RWPE2 (cell line): Measurements from ENCODE around the gene TFAP2D.

ENCODE experiments used
- ATAC-seq: fragments of 200-7000 bp; cut with Tn5 transposase; 3 replicates; pipeline ENCODE4 v1.9.1; 2021; ENCODE audit warnings: low read depth
- DNase-seq: peaks from one replicate; pipeline ENCODE4 v3.0.0-alpha.2; 2020; ENCODE audit warnings: low spot score
- H3K27ac ChIP-seq: fragments of 450-650 bp; 2 replicates; pipeline ENCODE4 v1.5.1; 2017; ENCODE audit warnings: mild to moderate bottlenecking; ENCODE audit not compliant: poor library complexity, severe bottlenecking
- H3K27me3 ChIP-seq: fragments of 250-450 bp; sonication (Bioruptor Pico); 2 replicates; pipeline ENCODE4 v1.5.1; 2021; ENCODE audit warnings: mild to moderate bottlenecking, moderate library complexity; ENCODE audit not compliant: insufficient read depth, poor library complexity, severe bottlenecking
- H3K36me3 ChIP-seq: fragments of 250-450 bp; sonication (Bioruptor Pico); 2 replicates; pipeline ENCODE4 v1.5.1; 2020; ENCODE audit warnings: low read depth, mild to moderate bottlenecking, moderate library complexity
- H3K4me1 ChIP-seq: fragments of 250-450 bp; sonication (Bioruptor Pico); 2 replicates; pipeline ENCODE4 v1.5.1; 2021; ENCODE audit warnings: mild to moderate bottlenecking, moderate library complexity; ENCODE audit not compliant: insufficient read depth, poor library complexity, severe bottlenecking
- H3K4me3 ChIP-seq: fragments of 250-450 bp; sonication (Bioruptor Pico); 2 replicates; pipeline ENCODE4 v1.5.1; 2021; ENCODE audit warnings: mild to moderate bottlenecking, moderate library complexity; ENCODE audit not compliant: severe bottlenecking
- H3K9me3 ChIP-seq: fragments of 250-450 bp; sonication (Bioruptor Pico); 2 replicates; pipeline ENCODE4 v1.5.1; 2021; ENCODE audit warnings: mild to moderate bottlenecking, moderate library complexity; ENCODE audit not compliant: severe bottlenecking
- TF ChIP-seq, protein P1 (sequence below): fragments of 450-650 bp; IDR thresholded peaks from one replicate; pipeline ENCODE4 v1.5.1; 2017; ENCODE audit warnings: mild to moderate bottlenecking, moderate library complexity; ENCODE audit not compliant: poor library complexity, severe bottlenecking

TFAP2D gene

DNA sequence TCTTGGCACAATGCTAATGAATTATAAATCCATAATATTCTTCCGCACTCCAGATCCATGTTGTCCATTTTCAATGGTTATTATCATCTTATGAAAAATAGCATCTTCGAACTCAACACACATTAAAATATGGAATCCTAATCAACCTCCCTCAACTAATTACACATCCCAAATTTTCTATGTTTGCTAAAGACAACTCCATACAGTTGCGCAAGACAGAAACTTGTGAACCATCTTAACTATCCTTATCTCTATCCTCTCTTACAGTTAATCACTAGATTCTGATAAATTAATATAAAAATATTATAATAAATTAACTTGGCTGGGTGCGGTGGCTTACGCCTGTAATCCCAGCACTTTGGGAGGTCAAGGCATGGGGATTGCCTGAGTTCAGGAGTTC, 67.1 kb downstream of the TFAP2D start:
- Histone ChIP-seq H3K27ac (no peak overlapping the region), H3K36me3 (no peaks in the 10 kb centered on the region), H3K9me3 (no peaks in the 10 kb centered on the region), H3K4me1 (no peaks in the 10 kb centered on the region), H3K4me3 (no peak overlapping the region), H3K27me3 (no peaks in the 10 kb centered on the region)
- DNase-seq (no peak), ATAC-seq (no peak)
- TF ChIP-seq, protein P1, sequence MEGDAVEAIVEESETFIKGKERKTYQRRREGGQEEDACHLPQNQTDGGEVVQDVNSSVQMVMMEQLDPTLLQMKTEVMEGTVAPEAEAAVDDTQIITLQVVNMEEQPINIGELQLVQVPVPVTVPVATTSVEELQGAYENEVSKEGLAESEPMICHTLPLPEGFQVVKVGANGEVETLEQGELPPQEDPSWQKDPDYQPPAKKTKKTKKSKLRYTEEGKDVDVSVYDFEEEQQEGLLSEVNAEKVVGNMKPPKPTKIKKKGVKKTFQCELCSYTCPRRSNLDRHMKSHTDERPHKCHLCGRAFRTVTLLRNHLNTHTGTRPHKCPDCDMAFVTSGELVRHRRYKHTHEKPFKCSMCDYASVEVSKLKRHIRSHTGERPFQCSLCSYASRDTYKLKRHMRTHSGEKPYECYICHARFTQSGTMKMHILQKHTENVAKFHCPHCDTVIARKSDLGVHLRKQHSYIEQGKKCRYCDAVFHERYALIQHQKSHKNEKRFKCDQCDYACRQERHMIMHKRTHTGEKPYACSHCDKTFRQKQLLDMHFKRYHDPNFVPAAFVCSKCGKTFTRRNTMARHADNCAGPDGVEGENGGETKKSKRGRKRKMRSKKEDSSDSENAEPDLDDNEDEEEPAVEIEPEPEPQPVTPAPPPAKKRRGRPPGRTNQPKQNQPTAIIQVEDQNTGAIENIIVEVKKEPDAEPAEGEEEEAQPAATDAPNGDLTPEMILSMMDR = no peak

DNA sequence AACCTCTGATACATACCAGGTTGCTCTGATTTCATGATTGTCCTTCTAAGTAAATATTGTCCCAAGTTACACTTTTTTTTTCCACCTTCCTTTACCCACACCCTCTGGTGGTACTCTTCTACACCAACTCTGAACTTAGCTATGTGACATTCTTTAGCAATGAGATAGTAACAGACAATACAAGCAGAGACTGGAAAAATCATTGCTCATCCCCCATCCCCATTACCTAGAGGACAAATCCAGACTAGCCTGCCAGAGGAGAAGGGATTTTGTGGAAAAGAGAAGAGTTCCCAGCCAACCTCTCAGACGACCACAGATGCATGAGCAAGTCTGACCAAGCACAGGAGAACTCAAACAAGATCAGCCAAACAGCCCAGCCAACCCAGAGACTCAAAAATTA, 72.6 kb downstream of the TFAP2D start:
- peak; percentile 77 for ATAC-seq
- H3K4me3 ChIP-seq = no peak overlapping the region

DNA sequence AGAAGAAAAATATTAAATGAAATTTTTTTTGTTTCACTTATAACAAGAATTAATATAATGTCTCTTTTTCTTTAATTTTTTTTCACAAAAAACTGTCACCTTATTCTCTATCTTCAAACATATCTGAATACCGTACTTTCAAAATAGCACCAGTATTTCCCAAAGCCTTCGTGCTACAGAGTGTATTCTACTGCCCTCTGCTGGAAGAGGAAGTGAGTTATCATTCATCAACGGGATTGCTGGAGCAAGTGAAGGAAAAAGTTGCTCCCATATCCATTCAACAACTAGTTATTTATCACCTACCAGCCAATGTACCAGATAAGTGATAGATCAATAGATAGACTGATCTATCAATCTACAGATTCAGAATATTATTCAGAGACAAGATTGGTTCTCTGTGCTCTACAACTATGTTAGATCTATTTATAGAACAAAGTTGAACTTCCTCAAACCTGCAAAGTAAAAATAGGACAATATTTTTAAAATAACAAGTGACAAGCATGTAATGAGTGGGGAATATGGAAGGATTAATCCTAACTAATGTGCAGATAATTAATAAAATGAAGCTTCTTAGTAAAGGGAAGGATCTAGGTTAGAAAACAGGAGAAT, 78.7 kb downstream of the TFAP2D start:
- DNase-seq = no peak
- Histone ChIP-seq H3K4me1 (no peaks in the 10 kb centered on the region), H3K9me3 (no peaks in the 10 kb centered on the region), H3K4me3 (no peak overlapping the region), H3K27me3 (no peaks in the 10 kb centered on the region), H3K27ac (no peak overlapping the region), H3K36me3 (no peaks in the 10 kb centered on the region)
- ATAC-seq = peak; percentile 61; the same call in 2 of the 3 replicates
- TF ChIP-seq, protein P1 = peak; percentile 92

More for the DNA sequence above, 72.6 kb downstream of the TFAP2D start:
- TF ChIP-seq, protein P1 = no peak
- peak overlapping the region; percentile 26 for H3K27ac ChIP-seq
- DNase-seq = no peak
- H3K4me1 ChIP-seq = peaks cover 4% of the 10 kb centered on the region
- H3K9me3 ChIP-seq = no peaks in the 10 kb centered on the region
- no peaks in the 10 kb centered on the region for H3K36me3 ChIP-seq
- no peaks in the 10 kb centered on the region for H3K27me3 ChIP-seq

DNA sequence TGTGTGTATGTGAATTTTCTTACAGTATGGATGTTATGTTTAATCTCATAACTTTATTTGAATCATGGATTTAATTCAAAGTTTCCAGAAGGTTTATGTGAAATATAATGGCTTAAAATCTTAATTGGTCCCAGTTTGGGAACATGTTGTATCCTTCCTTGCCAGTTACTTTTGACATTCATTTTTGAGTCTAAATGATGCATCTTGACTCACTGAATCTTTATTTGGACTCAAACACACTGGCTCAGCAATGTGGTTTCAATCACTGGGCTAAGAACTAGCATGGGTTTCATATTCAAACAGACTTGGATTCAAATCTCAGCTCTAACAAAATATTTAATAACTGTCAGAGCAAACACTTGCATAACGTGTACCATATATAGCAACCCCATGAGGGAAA, 79.4 kb downstream of the TFAP2D start:
- no peaks in the 10 kb centered on the region for H3K4me1 ChIP-seq
- H3K27ac ChIP-seq = no peak overlapping the region
- TF ChIP-seq, protein P1 = no peak
- no peaks in the 10 kb centered on the region for H3K9me3 ChIP-seq
- no peaks in the 10 kb centered on the region for H3K36me3 ChIP-seq
- no peak overlapping the region for H3K4me3 ChIP-seq
- no peaks in the 10 kb centered on the region for H3K27me3 ChIP-seq
- ATAC-seq = no peak
- no peak for DNase-seq

DNA sequence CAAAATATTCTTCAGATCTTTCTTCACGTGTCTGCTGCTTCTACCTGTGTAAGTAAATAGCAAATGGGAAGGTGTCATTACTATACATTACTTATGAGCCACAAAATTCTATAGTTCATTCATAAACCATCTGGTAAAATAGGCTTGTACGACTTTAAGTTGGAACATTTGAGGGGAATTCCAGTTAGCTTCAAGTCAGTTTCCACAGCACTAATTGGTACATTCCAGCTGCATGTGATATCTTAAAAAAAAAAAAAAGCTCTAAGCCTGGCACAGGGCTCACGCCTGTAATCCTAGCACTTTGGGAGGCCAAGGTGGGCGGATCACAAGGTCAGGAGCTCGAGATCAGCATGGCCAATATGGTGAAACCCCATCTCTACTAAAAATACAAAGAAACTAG, 82.2 kb downstream of the TFAP2D start:
- Histone ChIP-seq H3K9me3 (no peaks in the 10 kb centered on the region), H3K27me3 (no peaks in the 10 kb centered on the region), H3K36me3 (no peaks in the 10 kb centered on the region), H3K4me3 (no peak overlapping the region), H3K27ac (no peak overlapping the region), H3K4me1 (no peaks in the 10 kb centered on the region)
- ATAC-seq = no peak
- DNase-seq = no peak
- TF ChIP-seq, protein P1 = no peak
